HepG2 (cell line): ENCODE results near the gene MRO. TPM values are rescaled to one million over a fixed set of nuclear protein-coding genes. Genes with fewer than 3 reads are reported as not detected.

Source experiments
- BRCA1 ChIP-seq: sonication (generic); formaldehyde crosslinking; IDR thresholded peaks from 2 replicates; pipeline ENCODE4 v1.4.0; 2020; ENCODE audit warnings: missing genetic modification reagents
- E2F5 ChIP-seq: sonication (generic); formaldehyde crosslinking; conservative IDR thresholded peaks from 2 replicates; pipeline ENCODE4 v1.4.0; 2020; ENCODE audit warnings: missing genetic modification reagents
- EED ChIP-seq: sonication (generic); formaldehyde crosslinking; IDR thresholded peaks from 2 replicates; pipeline ENCODE4 v1.5.0; 2020; ENCODE audit warnings: mild to moderate bottlenecking, missing genetic modification reagents
- GATAD2A ChIP-seq: IDR thresholded peaks from 2 replicates; pipeline ENCODE4 v1.6.1; 2016
- GRHL1 ChIP-seq: sonication (generic); formaldehyde crosslinking; conservative IDR thresholded peaks from 2 replicates; pipeline ENCODE4 v1.8.0; 2022; ENCODE audit warnings: missing genetic modification reagents
- GZF1 ChIP-seq: sonication (generic); formaldehyde crosslinking; IDR thresholded peaks from 2 replicates; pipeline ENCODE4 v1.5.1; 2020; ENCODE audit warnings: mild to moderate bottlenecking, missing genetic modification reagents
- IRF9 ChIP-seq: sonication (generic); formaldehyde crosslinking; IDR thresholded peaks from 2 replicates; pipeline ENCODE4 v1.8.0; 2022; ENCODE audit warnings: missing genetic modification reagents, mild to moderate bottlenecking, borderline replicate concordance
- MAFF ChIP-seq: IDR thresholded peaks from 2 replicates; pipeline ENCODE4 v1.6.1; 2011; ENCODE audit warnings: low read depth, low read length, improper control_type of control experiment
- MTA1 ChIP-seq: sonication (generic); formaldehyde crosslinking; IDR thresholded peaks from 2 replicates; pipeline ENCODE4 v1.4.0; 2020; ENCODE audit warnings: missing genetic modification reagents, mild to moderate bottlenecking, borderline replicate concordance
- NR2F6 ChIP-seq, 2 experiments: IDR thresholded peaks; 2 replicates each; pipeline ENCODE4 v1.6.1; 2016; ENCODE audit warnings: antibody characterized with exemption in 1 of 2, mild to moderate bottlenecking in 1 of 2
- PAF1 ChIP-seq: IDR thresholded peaks from 2 replicates; pipeline ENCODE4 v1.6.1; 2016; ENCODE audit warnings: missing genetic modification reagents, missing compliant biosample characterization
- RBAK ChIP-seq: sonication (generic); formaldehyde crosslinking; IDR thresholded peaks from 2 replicates; pipeline ENCODE4 v1.5.1; 2020; ENCODE audit warnings: mild to moderate bottlenecking, missing genetic modification reagents
- TCF7L2 ChIP-seq: IDR thresholded peaks from 2 replicates; pipeline ENCODE4 v1.6.1; 2011; ENCODE audit warnings: mild to moderate bottlenecking, low read depth, low read length, moderate library complexity
- THAP9 ChIP-seq: sonication (generic); formaldehyde crosslinking; IDR thresholded peaks from 2 replicates; pipeline ENCODE4; 2020; ENCODE audit warnings: missing genetic modification reagents, mild to moderate bottlenecking, borderline replicate concordance
- XRCC5 ChIP-seq: fragments of 200-400 bp; formaldehyde crosslinking; optimal IDR thresholded peaks from 2 replicates; pipeline ENCODE3; 2017; ENCODE audit warnings: mild to moderate bottlenecking, low read length
- ZBTB8A ChIP-seq: sonication (generic); formaldehyde crosslinking; IDR thresholded peaks from 2 replicates; pipeline ENCODE4 v1.4.0; 2020; ENCODE audit warnings: mild to moderate bottlenecking, low read depth, missing genetic modification reagents, borderline replicate concordance
- ZKSCAN1 ChIP-seq: fragments of 150-350 bp; IDR thresholded peaks from 2 replicates; pipeline ENCODE4 v1.6.1; 2014; ENCODE audit warnings: low read length
- ZNF607 ChIP-seq: sonication (generic); formaldehyde crosslinking; IDR thresholded peaks from 2 replicates; pipeline ENCODE4 v1.5.1; 2020; ENCODE audit warnings: missing genetic modification reagents, mild to moderate bottlenecking, borderline replicate concordance
- polyA plus RNA-seq, 8 experiments: library from polyadenylated mRNA; depleted of rRNA in 3 of 8; stranded (reverse) in 7 of 8; unstranded in 1 of 8; fragments of >200 nt; fragmentation: Illumina TruSeq in 4 of 8; extraction: Trizol in 4 of 8; gene quantifications; 2 replicates each; pipeline versions ENCODE4 v1.2.1 to v1.2.3, GENCODE V29; 2011 to 2016; ENCODE audit warnings: low read depth in 4 of 8, missing spikeins in 1 of 8, mixed read lengths in 1 of 8; ENCODE audit not compliant: insufficient read depth in 1 of 8
- total RNA-seq, 5 experiments: library from RNA; depleted of rRNA; stranded (reverse); fragments of >200 nt; fragmentation: Illumina TruSeq; extraction: Trizol; gene quantifications; 2 replicates each; pipeline ENCODE4 v1.2.3, GENCODE V29; 2016; ENCODE audit warnings: low read depth in 1 of 5

Gene MRO
- total and polyA plus RNA-seq, 2 of the 13 experiments (the other 11 are each of a cell fraction or from before 2014, with no cell fraction given) = not detected

- TF ChIP-seq ZBTB8A (CRISPR knock-in tag) (no peak), GZF1 (CRISPR knock-in tag) (no peak), GATAD2A (CRISPR knock-in tag) (0 out of 2 replicates have a peak, but pooled peaks have one; percentile 9), IRF9 (CRISPR knock-in tag) (no peak), PAF1 (CRISPR knock-in tag) (no peak), MTA1 (CRISPR knock-in tag) (no peak), ZKSCAN1 (no peak), NR2F6 (IDR thresholded peaks at IDR 0.05) (no peak), NR2F6 (CRISPR knock-in tag; IDR thresholded peaks at IDR 0.05) (no peak), RBAK (CRISPR knock-in tag) (peak; percentile 81; the same call in 1 of the 2 replicates), E2F5 (CRISPR knock-in tag) (no peak), GRHL1 (CRISPR knock-in tag) (no peak), THAP9 (CRISPR knock-in tag) (no peak), EED (CRISPR knock-in tag) (no peak), ZNF607 (CRISPR knock-in tag) (no peak), MAFF (peak; percentile 62), TCF7L2 (no peak), BRCA1 (no peak), XRCC5 (peak; percentile 41)
Observed at GRCh38 chr18:50853863-50854271, 34.1 kb upstream of the MRO start (continued).
